IMR-90 (cell line): Measurements from ENCODE around the gene DCP2.

Experiments
- BHLHE40 ChIP-seq: fragments of 150-350 bp; IDR thresholded peaks from 2 replicates; pipeline ENCODE4 v1.6.1; 2016; ENCODE audit warnings: mild to moderate bottlenecking, low read depth, low read length
- CEBPB ChIP-seq: IDR thresholded peaks from 2 replicates; pipeline ENCODE4 v1.6.1; 2012; ENCODE audit warnings: low read depth, low read length, improper control_type of control experiment
- CHD1 ChIP-seq: IDR thresholded peaks from 2 replicates; pipeline ENCODE4 v1.6.1; 2012; ENCODE audit warnings: low read depth, low read length, improper control_type of control experiment
- CTCF ChIP-seq: conservative IDR thresholded peaks from 2 replicates; pipeline ENCODE4 v1.5.1; 2012; ENCODE audit warnings: mild to moderate bottlenecking, low read depth, low read length, improper control_type of control experiment
- ELK1 ChIP-seq: fragments of 150-350 bp; IDR thresholded peaks from 2 replicates; pipeline ENCODE4 v1.6.1; 2016; ENCODE audit warnings: low read depth, mild to moderate bottlenecking, low read length, moderate library complexity, borderline replicate concordance
- FOS ChIP-seq: fragments of 150-350 bp; IDR thresholded peaks from 2 replicates; pipeline ENCODE4 v1.6.1; 2016; ENCODE audit warnings: low read depth, low read length
- MAFK ChIP-seq: IDR thresholded peaks from 2 replicates; pipeline ENCODE4 v1.6.1; 2012; ENCODE audit warnings: low read depth, low read length, improper control_type of control experiment
- MAZ ChIP-seq: IDR thresholded peaks from 2 replicates; pipeline ENCODE4 v1.6.1; 2012; ENCODE audit warnings: low read depth, mild to moderate bottlenecking, low read length, improper control_type of control experiment, moderate library complexity, borderline replicate concordance
- NFE2L2 ChIP-seq: fragments of 150-350 bp; IDR thresholded peaks from 2 replicates; pipeline ENCODE4 v1.6.1; 2016; ENCODE audit warnings: low read depth, mild to moderate bottlenecking, low read length
- POLR2A ChIP-seq: IDR thresholded peaks from 2 replicates; pipeline ENCODE4 v1.6.1; 2012; ENCODE audit warnings: mild to moderate bottlenecking, low read depth, low read length
- RAD21 ChIP-seq: IDR thresholded peaks from 2 replicates; pipeline ENCODE4 v1.6.1; 2012; ENCODE audit warnings: low read length, improper control_type of control experiment
- RFX5 ChIP-seq: IDR thresholded peaks from 2 replicates; pipeline ENCODE4 v1.8.0; 2012; ENCODE audit warnings: low read depth, mild to moderate bottlenecking, low read length, moderate library complexity
- SMC3 ChIP-seq: fragments of 150-350 bp; IDR thresholded peaks from 2 replicates; pipeline ENCODE4 v1.6.1; 2016; ENCODE audit warnings: low read depth, mild to moderate bottlenecking, antibody characterized with exemption, low read length, moderate library complexity
- USF2 ChIP-seq: fragments of 150-350 bp; IDR thresholded peaks from 2 replicates; pipeline ENCODE4 v1.6.1; 2017; ENCODE audit warnings: mild to moderate bottlenecking, antibody characterized with exemption, low read length, low read depth

GRCh38 chr5:113034182-113034773, 57.7 kb downstream of the DCP2 start:
- no peak for TF ChIP-seq CTCF
- TF ChIP-seq CEBPB, result 0 out of 2 replicates have a peak, but pooled peaks have one; percentile 1
- no peak for TF ChIP-seq NFE2L2
- no peak for TF ChIP-seq BHLHE40
- TF ChIP-seq FOS, result peak; percentile 81
- TF ChIP-seq RAD21, result peak; percentile 23; the same call in 1 of the 2 replicates
- TF ChIP-seq RFX5, result no peak
- no peak for TF ChIP-seq POLR2A
- no peak for TF ChIP-seq USF2
- no peak for TF ChIP-seq SMC3
- TF ChIP-seq CHD1, result no peak
- TF ChIP-seq MAZ, result no peak
- no peak for TF ChIP-seq ELK1
- peak; percentile 58 for TF ChIP-seq MAFK
